K562 (cell line): Measurements from ENCODE around the gene NKIRAS1. TPM values are rescaled to one million over a fixed set of nuclear protein-coding genes. Genes with fewer than 3 reads are reported as not detected.

Experiments
- ATF4 ChIP-seq: fragments of 450-650 bp; formaldehyde crosslinking; IDR thresholded peaks from 2 replicates; pipeline ENCODE4 v1.4.0; 2022; ENCODE audit warnings: mild to moderate bottlenecking, moderate library complexity
- EP300 ChIP-seq: IDR thresholded peaks from 2 replicates; pipeline ENCODE4 v1.6.1; 2012; ENCODE audit warnings: low read length, improper control_type of control experiment
- EP400 ChIP-seq: fragments of 450-650 bp; IDR thresholded peaks from 2 replicates; pipeline ENCODE4 v1.6.1; 2017; ENCODE audit warnings: antibody characterized with exemption, mild to moderate bottlenecking, moderate library complexity
- HNRNPUL1 ChIP-seq: fragments of 200-400 bp; formaldehyde crosslinking; IDR thresholded peaks from 2 replicates; pipeline ENCODE4 v1.6.1; 2017; ENCODE audit warnings: low read length
- JUN ChIP-seq, 2 experiments: sonication (generic) in 1 of 2; formaldehyde crosslinking in 1 of 2; IDR thresholded peaks; 2 replicates each; pipeline versions ENCODE4 v1.6.1 to v1.8.0; 2012 to 2022; ENCODE audit warnings: borderline replicate concordance in 2 of 2, mild to moderate bottlenecking in 2 of 2, improper control_type of control experiment in 1 of 2, low read depth in 1 of 2, low read length in 1 of 2, missing genetic modification reagents in 1 of 2
- LCOR ChIP-seq: sonication (generic); formaldehyde crosslinking; IDR thresholded peaks from 2 replicates; pipeline ENCODE4 v1.8.0; 2022; ENCODE audit warnings: mild to moderate bottlenecking, missing genetic modification reagents
- MXI1 ChIP-seq: IDR thresholded peaks from 2 replicates; pipeline ENCODE4 v1.6.1; 2011; ENCODE audit warnings: low read depth, mild to moderate bottlenecking, improper control_type of control experiment, low read length
- NR1H2 ChIP-seq: sonication (generic); formaldehyde crosslinking; IDR thresholded peaks from 2 replicates; pipeline ENCODE4 v1.4.0; 2020; ENCODE audit warnings: mild to moderate bottlenecking, missing genetic modification reagents
- SFPQ ChIP-seq: fragments of 200-400 bp; formaldehyde crosslinking; IDR thresholded peaks from 2 replicates; pipeline ENCODE4 v1.6.1; 2017; ENCODE audit warnings: mild to moderate bottlenecking, low read depth, low read length, moderate library complexity
- SIN3A ChIP-seq, 2 experiments: fragments of 150-350 bp in 1 of 2; IDR thresholded peaks; 2 replicates each; pipeline ENCODE4 v1.6.1; 2011 to 2016; ENCODE audit warnings: borderline replicate concordance in 2 of 2, low read depth in 2 of 2, low read length in 2 of 2, mild to moderate bottlenecking in 2 of 2, moderate library complexity in 2 of 2; ENCODE audit not compliant: control insufficient read depth in 1 of 2
- SIN3B ChIP-seq: fragments of 450-650 bp; IDR thresholded peaks from 2 replicates; pipeline ENCODE4 v1.6.1; 2017; ENCODE audit warnings: low read depth, mild to moderate bottlenecking, moderate library complexity
- SRSF1 ChIP-seq: fragments of 200-400 bp; formaldehyde crosslinking; IDR thresholded peaks from 2 replicates; pipeline ENCODE4 v1.6.1; 2017; ENCODE audit warnings: mild to moderate bottlenecking, low read depth, low read length, moderate library complexity
- ZNF197 ChIP-seq: fragments of 200-800 bp; sonication (Bioruptor generic); IDR thresholded peaks from 2 replicates; pipeline ENCODE4 v1.6.1; 2016; ENCODE audit warnings: low read depth, missing genetic modification characterization, missing compliant biosample characterization
- ZNF23 ChIP-seq: fragments of 250-450 bp; sonication (Bioruptor Pico); IDR thresholded peaks from 2 replicates; pipeline ENCODE4 v1.4.0; 2020; ENCODE audit warnings: mild to moderate bottlenecking
- ZNF408 ChIP-seq: fragments of 250-450 bp; sonication (Bioruptor Pico); IDR thresholded peaks from 2 replicates; pipeline ENCODE4 v1.4.0; 2020; ENCODE audit warnings: low read depth, mild to moderate bottlenecking, moderate library complexity
- ZNF444 ChIP-seq: fragments of 250-450 bp; sonication (Bioruptor Pico); IDR thresholded peaks from 2 replicates; pipeline ENCODE4 v1.4.0; 2020; ENCODE audit warnings: mild to moderate bottlenecking, moderate library complexity
- ZNF644 ChIP-seq: fragments of 200-800 bp; sonication (Bioruptor generic); IDR thresholded peaks from 2 replicates; pipeline ENCODE4 v1.6.1; 2016; ENCODE audit warnings: low read depth, missing genetic modification characterization, missing compliant biosample characterization
- ZNF766 ChIP-seq: fragments of 200-800 bp; sonication (Bioruptor generic); conservative IDR thresholded peaks from 2 replicates; pipeline ENCODE4 v1.6.1; 2016; ENCODE audit warnings: missing genetic modification characterization, missing compliant biosample characterization
- polyA plus RNA-seq, 8 experiments: library from polyadenylated mRNA; depleted of rRNA in 4 of 8; stranded (reverse) in 5 of 8; unstranded in 3 of 8; fragments of >200 nt; fragmentation: Nextera tagmentation in 2 of 8; fragmentation: Illumina TruSeq in 1 of 8; extraction: Ambion mirVana in 2 of 8; extraction: Trizol in 1 of 8; gene quantifications; 2 replicates each; pipeline versions ENCODE4 v1.2.1 to v1.2.3, GENCODE V29; 2011 to 2014; ENCODE audit warnings: inconsistent platforms in 1 of 8, missing spikeins in 1 of 8
- total RNA-seq, 7 experiments: library from RNA; depleted of rRNA in 6 of 7; stranded (reverse); fragments of >200 nt in 6 of 7; fragmentation: Illumina TruSeq in 2 of 7; extraction: Trizol in 2 of 7; gene quantifications; 2 replicates each; pipeline versions ENCODE4 v1.2.1 to v1.2.3, GENCODE V29; 2011 to 2021; ENCODE audit warnings: low replicate concordance in 1 of 7
- TF ChIP-seq, protein P1 (sequence below): fragments of 250-450 bp; sonication (Bioruptor Pico); IDR thresholded peaks from 2 replicates; pipeline ENCODE4 v1.4.0; 2020; ENCODE audit warnings: mild to moderate bottlenecking, moderate library complexity, borderline replicate concordance
- TF ChIP-seq, protein P2 (sequence below), 3 experiments: fragments of 200-800 bp in 1 of 3; sonication (Bioruptor generic) in 1 of 3; sonication (generic) in 1 of 3; formaldehyde crosslinking in 1 of 3; IDR thresholded peaks; 2 replicates each; pipeline versions ENCODE4 v1.6.1 to v1.8.0; 2016 to 2022; ENCODE audit warnings: mild to moderate bottlenecking in 2 of 3, missing compliant biosample characterization in 2 of 3, missing genetic modification characterization in 2 of 3, missing genetic modification reagents in 1 of 3

NKIRAS1 gene
- total and polyA plus RNA-seq, 9 of the 15 experiments (the other 6 are each of a cell fraction or from before 2014, with no cell fraction given): 5.1 to 10.3 (median 6.3) TPM

DNA sequence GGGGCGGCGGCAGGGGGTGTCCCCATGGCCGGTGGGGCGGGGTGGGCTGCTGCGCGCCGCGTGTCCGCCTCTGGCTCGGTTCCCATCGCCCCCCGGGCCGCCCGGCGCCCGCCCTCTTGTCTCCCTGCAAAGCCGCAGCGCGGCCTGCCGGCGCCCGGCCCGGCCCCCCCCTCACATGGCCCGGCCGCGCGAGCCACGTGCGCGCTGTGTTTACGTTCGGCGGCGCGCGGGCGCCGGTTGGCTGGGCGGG, 28.8 kb upstream of the NKIRAS1 start (continued):
- TF ChIP-seq SIN3B (peak; percentile 59; the same call in 1 of the 2 replicates), ZNF444 (no peak), ZNF408 (no peak), JUN (IDR thresholded peaks at IDR 0.05; ENCODE audit: borderline replicate concordance, low read depth, low read length) (0 out of 2 replicates have a peak, but pooled peaks have one; percentile 88), JUN (CRISPR knock-in tag; IDR thresholded peaks at IDR 0.05; ENCODE audit: borderline replicate concordance) (no peak), SRSF1 (no peak), ZNF197 (CRISPR knock-in tag) (no peak), ZNF644 (tag) (0 out of 2 replicates have a peak, but pooled peaks have one; percentile 21), SFPQ (no peak), SIN3A (IDR thresholded peaks at IDR 0.05; ENCODE audit: borderline replicate concordance in 2 of 2, control insufficient read depth in 1 of 2, low read depth in 2 of 2, low read length in 2 of 2) (peak in 1 of 2 experiments; percentile 95; a peak in 2 of 4 replicates), EP300 (peak; percentile 44; the same call in 1 of the 2 replicates), HNRNPUL1 (no peak), ZNF23 (CRISPR knock-in tag) (no peak), EP400 (no peak), ATF4 (peak; percentile 9; the same call in 1 of the 2 replicates), MXI1 (peak; percentile 88), LCOR (CRISPR knock-in tag) (no peak), ZNF766 (CRISPR knock-in tag) (no peak), NR1H2 (no peak)
- TF ChIP-seq, protein P1, sequence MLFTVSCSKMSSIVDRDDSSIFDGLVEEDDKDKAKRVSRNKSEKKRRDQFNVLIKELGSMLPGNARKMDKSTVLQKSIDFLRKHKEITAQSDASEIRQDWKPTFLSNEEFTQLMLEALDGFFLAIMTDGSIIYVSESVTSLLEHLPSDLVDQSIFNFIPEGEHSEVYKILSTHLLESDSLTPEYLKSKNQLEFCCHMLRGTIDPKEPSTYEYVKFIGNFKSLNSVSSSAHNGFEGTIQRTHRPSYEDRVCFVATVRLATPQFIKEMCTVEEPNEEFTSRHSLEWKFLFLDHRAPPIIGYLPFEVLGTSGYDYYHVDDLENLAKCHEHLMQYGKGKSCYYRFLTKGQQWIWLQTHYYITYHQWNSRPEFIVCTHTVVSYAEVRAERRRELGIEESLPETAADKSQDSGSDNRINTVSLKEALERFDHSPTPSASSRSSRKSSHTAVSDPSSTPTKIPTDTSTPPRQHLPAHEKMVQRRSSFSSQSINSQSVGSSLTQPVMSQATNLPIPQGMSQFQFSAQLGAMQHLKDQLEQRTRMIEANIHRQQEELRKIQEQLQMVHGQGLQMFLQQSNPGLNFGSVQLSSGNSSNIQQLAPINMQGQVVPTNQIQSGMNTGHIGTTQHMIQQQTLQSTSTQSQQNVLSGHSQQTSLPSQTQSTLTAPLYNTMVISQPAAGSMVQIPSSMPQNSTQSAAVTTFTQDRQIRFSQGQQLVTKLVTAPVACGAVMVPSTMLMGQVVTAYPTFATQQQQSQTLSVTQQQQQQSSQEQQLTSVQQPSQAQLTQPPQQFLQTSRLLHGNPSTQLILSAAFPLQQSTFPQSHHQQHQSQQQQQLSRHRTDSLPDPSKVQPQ (CRISPR knock-in tag): peak; percentile 100; the same call in 1 of the 2 replicates
- TF ChIP-seq, protein P2, sequence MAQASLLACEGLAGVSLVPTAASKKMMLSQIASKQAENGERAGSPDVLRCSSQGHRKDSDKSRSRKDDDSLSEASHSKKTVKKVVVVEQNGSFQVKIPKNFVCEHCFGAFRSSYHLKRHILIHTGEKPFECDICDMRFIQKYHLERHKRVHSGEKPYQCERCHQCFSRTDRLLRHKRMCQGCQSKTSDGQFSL (CRISPR knock-in tag; IDR thresholded peaks at IDR 0.05): peak; percentile 83
- TF ChIP-seq, protein P2 (tag; IDR thresholded peaks at IDR 0.05): peak in 1 of 2 experiments; percentile 93; a peak in 2 of 4 replicates
